ENCODE data around the gene RPL22L1.
"Not testable (repeated sequence)": the region's sequence is repeated elsewhere in the genome, so short reads cannot be mapped to it uniquely, and the experiment has no call there.

The RPL22L1 gene

GRCh38 chr3:170877311-170877710, 7.3 kb upstream of the RPL22L1 start:
- DNase-seq: not testable (repeated sequence)

- no peak for DNase-seq
Observed at GRCh38 chr3:170876537-170876936, 6.5 kb upstream of the RPL22L1 start.

DNA sequence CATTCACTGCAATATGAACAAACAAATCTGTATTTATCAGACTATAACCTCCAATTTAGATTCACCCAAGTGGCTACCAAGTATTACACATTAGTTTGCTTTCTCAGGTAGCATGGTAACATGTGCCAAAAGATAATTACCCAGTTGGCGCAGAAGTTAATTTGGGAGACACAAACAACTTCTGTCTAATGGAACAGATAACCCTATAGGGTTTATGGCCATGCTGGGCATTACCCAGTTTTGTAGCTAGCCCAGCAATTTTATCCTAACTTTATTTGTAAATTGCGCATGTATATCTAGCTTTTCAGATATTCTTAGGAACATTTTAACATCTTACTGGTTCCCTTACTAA, 780 bp downstream of the RPL22L1 start:
- no peak for DNase-seq

DNA sequence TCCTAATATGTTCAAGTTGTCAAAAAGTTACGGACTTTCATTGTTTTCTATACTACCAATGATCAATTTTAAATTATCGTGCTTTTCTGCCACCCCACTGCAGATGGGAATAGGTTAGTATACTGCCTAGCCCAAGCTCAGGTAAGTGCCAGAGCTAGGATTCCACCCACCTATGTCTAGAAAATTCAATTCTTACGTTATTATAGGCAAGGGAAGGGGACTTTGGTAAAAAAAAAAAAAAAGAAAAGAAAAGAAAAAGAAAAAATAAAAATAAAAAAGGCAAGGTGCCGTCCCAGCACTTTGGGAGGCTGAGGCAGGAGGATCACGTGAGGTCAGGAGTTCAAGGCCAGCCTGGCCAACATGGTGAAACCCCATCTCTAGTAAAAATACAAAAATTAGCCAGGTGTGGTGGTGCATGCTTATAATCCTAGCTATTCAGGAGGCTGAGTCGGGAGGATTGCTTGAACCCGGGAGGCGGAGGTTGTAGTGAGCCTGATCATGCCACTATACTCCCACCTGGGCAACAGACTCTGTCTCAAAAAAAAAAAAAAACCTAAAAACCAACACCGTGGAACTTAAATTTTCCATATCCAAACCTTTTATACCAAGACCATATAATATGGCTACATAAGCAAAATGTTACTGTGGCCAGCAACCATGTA, 1.3 kb downstream of the RPL22L1 start:
- DNase-seq: no peak

DNA sequence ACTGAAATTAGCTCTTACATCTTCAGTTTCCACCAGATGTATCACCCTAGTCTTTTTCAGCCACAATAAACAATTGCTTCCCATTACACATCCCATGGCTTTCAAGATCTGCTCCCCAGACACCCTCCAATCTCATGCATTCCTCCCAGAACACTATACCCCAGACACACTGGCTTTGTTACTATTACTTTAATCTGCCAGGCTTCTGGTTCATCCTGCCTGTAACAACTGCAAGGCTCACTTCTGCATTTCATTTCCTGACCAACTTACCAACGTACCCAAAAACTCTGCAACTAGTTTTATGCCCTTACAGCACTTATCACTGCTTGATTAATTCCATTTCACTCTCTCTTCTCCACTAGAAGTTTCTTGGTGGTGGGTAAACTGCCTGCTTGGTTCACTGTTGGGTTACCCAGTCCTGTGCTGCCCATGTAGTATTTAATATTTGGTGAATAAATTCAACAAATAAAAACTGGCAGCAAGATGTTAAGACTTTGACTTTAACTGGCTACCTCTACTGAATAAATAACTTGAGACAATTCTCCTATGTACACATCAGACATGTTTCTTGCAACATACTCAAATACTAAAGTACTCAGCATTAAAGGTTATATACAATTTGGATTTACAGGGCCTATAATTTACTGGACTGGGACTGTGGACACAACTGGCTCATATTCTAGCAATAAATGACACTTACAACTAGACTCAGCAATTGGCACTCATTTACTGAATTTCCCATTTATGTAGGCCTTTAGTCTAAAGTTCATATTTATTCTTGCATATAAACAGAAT, 2.7 kb downstream of the RPL22L1 start:
- no peak for DNase-seq

DNA sequence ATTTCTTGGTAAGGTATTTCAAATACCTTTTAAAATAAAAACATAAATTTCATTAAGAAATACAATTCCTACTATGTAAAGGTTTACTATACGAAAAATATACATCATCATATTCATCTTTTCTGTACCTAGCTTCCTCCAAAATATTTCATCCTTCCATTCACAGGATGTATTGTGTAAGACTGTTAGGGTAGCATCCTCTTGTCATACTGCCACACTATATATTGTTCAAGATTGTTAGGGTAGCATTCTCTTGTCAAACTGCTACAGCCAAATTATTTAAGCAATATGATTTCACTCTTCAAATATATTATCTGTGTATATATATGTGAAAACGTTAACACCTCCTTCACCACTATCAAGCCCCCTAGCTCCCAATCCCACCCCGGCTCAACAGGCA, 3.5 kb downstream of the RPL22L1 start:
- DNase-seq: no peak

- DNase-seq: no peak
Observed at GRCh38 chr3:170865209-170866094, 4.5 kb downstream of the RPL22L1 start.

GRCh38 chr3:170864525-170865208, 5.3 kb downstream of the RPL22L1 start:
- no peak for DNase-seq

- DNase-seq: no peak
Observed at GRCh38 chr3:170863816-170864215, 6.2 kb downstream of the RPL22L1 start.

- no peak for DNase-seq
Observed at GRCh38 chr3:170862618-170863374, 7.2 kb downstream of the RPL22L1 start.

DNA sequence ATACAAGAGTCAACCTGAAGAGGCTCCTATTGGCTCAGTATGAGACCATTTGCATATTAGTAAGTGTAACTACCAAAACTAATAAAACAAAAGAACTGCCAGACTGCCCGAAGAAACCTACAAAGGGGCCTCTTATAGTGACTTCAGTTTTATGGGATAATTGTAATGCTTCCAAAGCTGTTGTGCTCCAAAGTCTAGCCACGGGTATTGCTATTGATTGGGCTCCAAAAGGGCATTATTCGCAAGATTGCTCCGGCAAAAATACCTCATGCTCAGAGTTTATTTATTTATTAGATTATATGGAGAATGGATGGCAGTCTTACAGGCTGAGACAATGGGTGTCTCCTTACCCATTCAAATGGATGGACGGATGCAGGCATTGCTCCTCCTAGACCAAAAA, 11.4 kb downstream of the RPL22L1 start:
- DNase-seq: no peak

GRCh38 chr3:170852324-170852723, 17.7 kb downstream of the RPL22L1 start:
- no peak for DNase-seq

DNA sequence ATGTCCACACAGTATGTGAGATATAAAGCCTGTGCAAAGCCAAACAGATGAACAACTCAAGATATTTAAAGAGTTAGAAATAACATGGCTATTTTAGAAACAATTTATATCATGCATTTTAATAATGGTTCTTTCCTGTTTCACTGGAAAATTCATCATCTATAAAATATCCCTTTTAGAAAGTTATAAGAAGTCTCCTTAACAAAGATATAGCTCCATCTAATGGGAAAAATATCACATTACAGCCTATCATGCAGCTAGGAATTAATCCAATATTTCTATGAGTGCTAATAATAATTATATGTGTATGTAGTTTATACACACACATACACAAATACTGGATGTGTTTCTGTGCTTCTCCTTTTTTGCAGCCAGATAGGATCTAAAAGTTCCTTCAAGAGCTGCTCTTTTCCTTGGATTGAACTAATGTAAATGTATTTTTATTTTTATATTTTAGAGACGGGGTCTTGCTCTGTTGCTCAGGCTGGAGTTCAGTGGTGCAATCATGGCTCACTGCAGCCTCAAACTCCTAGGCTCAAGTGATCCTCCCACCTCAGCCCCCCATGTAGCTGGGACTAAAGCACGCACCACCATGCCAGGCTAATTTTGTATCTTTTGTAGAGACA, 21.6 kb downstream of the RPL22L1 start:
- DNase-seq: no peak

DNA sequence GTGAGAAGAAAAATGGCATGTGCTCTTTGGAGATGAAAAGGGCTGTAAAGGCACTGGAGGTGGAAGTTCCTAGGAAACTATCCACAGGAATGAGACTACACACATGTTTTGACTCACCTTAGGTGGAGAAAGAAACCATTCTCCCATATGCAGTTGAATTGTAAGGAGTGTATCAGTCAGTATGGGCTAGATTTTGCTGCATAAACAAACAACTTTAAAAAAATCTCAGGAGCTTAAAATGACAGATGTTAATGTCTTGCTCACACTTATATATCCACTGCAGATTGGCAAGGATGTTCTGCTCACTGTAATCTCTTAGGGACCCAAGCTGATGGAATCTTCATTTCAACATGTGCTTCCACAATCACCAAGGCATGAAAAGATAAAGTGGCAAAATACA, 25.6 kb downstream of the RPL22L1 start:
- no peak for DNase-seq

GRCh38 chr3:170840291-170840859, 29.6 kb downstream of the RPL22L1 start:
- DNase-seq: no peak

DNA sequence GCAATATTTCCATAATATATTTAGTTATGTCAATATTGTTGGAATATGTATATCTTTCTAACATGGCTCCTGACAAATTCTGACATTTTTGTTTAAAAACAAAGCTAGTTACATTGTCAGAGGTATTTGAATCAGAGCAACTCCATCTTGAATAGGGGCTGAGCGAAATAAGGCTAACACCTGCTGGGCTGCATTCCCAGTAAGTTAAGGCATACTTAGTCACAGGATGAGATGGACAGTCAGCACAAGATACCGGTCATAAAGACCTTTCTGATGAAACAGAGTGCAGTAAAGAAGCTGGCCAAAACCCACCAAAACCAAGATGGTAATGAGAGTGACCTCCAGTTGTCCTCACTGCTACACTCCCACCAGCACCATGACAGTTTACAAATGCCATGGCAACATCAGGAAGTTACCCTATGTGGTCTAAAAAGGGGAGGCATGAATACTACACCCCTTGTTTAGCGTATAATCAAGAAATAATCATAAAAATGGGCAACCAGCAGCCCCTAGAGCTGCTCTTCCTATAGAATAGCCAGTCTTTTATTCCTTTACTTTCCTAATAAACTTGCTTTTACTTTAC, 30.4 kb downstream of the RPL22L1 start:
- DNase-seq: no peak

DNA sequence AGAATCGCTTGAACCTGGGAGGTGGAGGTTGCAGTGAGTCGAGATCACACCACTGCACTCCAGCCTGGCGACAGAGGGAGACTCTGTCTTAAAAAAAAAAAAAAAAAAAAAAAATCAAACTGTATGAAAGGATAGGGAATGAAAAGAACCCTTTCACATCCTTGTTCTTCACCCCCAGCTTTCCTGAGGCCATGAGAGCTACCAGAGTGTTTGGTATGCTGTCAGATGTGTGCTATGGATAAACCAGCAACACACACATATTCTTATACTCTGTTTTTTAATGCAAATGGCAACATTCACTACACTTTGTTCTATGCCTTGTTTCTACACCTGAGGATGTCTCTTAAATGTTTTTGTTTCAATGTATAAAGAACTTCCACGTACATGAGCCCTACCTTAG, 33.5 kb downstream of the RPL22L1 start:
- DNase-seq: no peak

DNA sequence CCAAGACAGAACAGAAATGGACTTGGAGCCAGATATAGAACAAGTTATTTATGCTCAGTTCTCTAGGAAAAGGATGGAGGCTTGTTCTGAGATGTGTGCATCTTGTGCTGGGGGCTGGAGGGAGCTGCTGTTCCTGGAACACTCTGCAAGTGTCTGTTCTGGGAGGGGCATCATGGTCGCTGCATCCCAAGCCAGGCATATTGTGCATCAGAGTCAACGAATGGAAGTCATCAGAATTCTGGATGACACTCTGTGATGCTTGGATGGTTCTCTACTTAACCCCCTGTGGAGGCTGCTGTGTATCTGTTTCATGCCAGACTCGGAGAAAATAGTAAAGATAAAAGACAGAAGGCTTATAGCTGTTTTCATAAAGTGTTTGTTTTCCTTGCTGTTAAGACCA, 34.7 kb downstream of the RPL22L1 start:
- no peak for DNase-seq

GRCh38 chr3:170830580-170830979, 39.4 kb downstream of the RPL22L1 start:
- DNase-seq: no peak

DNA sequence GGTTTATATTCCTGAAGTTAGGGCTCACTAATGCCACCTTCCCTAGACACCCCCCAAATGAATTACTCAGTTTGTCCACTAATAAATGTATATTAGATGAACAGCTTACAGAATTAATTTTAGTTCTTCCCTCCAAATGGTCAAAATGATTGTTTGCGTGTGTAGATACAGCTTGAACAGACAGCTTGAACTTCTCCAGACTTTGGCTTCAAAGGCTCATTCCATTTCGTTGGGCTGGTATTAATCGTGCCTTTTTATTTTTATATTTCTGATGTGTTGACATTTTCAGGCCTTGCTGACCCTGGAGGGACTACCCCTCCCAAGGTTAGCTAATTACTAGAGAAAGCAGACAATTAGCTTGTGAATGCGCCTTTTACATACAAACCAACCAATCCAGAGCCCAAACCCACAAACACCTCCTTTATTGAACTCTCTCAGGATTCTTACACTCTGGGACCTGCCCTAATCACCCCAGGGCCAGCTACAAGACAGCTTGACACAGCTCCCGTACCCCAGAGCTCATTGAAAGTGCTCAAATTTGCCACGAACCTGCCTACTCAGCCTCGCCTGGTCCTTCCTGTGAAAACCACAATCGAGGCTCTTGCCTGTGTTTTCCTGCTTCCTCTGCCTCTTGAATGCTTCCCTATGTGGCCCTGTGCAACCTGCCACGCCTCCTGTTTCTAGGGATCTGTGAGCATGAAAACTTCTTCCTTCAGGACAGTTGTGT, 40.3 kb downstream of the RPL22L1 start:
- DNase-seq: no peak
